ENCODE data around the gene RAPGEF1.

GRCh38 chr9:131663288-131663687 lies 76.6 kb downstream of the RAPGEF1 start:
- no peak for TF ChIP-seq POLR2A (IDR thresholded peaks at IDR 0.05)
- TF ChIP-seq CTCF (IDR thresholded peaks at IDR 0.05): no peak
